ENCODE measurements around the gene SUSD6.

SUSD6 gene

DNA sequence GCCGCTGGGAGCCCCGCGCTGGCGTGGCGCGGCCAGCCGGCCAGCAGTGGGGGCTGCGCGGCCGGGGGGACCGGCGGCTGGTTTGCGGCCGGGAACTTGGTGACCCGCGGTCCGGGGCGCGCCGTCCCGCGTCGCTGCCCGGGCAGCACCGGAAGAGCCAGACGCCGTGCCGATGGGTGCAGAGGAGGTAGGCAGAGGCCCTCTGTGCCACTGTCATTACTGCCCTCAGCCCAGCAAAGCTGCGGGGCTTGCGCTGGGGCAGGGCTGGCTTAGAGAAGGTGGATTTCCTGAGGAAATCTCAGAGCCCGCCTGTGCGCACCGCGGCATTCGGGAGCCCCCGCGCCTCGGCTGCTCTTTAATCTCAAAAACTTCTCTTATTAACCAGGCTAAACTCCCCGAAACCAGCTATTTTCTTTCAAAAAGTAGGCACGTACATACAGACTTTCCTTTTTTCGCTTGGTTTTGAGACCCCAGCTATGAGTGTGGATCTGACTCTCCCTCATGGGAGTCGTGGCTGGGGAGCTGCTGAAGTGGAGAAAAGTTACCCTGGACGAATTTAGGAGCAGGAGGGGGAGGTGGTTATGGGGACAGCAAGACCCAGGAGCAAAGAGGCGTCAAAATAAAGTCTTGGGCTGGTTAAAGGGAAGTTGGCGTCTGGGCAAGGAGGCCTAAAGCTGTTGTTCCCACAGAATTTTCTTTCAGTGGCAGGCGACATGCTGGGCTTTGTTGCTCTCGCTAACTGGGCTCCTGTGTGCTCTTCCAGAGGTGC is 802 bp downstream of the SUSD6 start:
- no peaks in the 10 kb centered on the region for H3K27me3 ChIP-seq (ENCODE audit: control insufficient read depth, low read length)
- H3K4me2 ChIP-seq (ENCODE audit: low read length), result peak overlapping the region; percentile 94
- peaks cover 40% of the 10 kb centered on the region for H3K79me2 ChIP-seq (ENCODE audit: control insufficient read depth, low read length)
- peaks cover 41% of the 10 kb centered on the region for H3K36me3 ChIP-seq (ENCODE audit: control insufficient read depth, low read length)
- TF ChIP-seq, protein P1, sequence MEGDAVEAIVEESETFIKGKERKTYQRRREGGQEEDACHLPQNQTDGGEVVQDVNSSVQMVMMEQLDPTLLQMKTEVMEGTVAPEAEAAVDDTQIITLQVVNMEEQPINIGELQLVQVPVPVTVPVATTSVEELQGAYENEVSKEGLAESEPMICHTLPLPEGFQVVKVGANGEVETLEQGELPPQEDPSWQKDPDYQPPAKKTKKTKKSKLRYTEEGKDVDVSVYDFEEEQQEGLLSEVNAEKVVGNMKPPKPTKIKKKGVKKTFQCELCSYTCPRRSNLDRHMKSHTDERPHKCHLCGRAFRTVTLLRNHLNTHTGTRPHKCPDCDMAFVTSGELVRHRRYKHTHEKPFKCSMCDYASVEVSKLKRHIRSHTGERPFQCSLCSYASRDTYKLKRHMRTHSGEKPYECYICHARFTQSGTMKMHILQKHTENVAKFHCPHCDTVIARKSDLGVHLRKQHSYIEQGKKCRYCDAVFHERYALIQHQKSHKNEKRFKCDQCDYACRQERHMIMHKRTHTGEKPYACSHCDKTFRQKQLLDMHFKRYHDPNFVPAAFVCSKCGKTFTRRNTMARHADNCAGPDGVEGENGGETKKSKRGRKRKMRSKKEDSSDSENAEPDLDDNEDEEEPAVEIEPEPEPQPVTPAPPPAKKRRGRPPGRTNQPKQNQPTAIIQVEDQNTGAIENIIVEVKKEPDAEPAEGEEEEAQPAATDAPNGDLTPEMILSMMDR (IDR thresholded peaks at IDR 0.05; ENCODE audit: low read depth, low read length, poor library complexity, severe bottlenecking), result no peak
- H3K9me2 ChIP-seq (replicated peaks; ENCODE audit: control insufficient read depth, low read length), result no peaks in the 10 kb centered on the region
- peak overlapping the region; percentile 92 for H3K27ac ChIP-seq (ENCODE audit: low read depth, low read length)
- peaks cover 65% of the 10 kb centered on the region for H3K4me1 ChIP-seq (ENCODE audit: control insufficient read depth, low read length)
- H3K9me3 ChIP-seq (ENCODE audit: control insufficient read depth, insufficient read depth, low read length), result no peaks in the 10 kb centered on the region
- H3K4me3 ChIP-seq (ENCODE audit: low read length), result peak overlapping the region; percentile 95
- H4K20me1 ChIP-seq (ENCODE audit: control insufficient read depth, insufficient read depth, low read depth, low read length), result no peaks in the 10 kb centered on the region
- H3F3A ChIP-seq (ENCODE audit: control insufficient read depth, insufficient read depth), result peaks cover 34% of the 10 kb centered on the region

DNA sequence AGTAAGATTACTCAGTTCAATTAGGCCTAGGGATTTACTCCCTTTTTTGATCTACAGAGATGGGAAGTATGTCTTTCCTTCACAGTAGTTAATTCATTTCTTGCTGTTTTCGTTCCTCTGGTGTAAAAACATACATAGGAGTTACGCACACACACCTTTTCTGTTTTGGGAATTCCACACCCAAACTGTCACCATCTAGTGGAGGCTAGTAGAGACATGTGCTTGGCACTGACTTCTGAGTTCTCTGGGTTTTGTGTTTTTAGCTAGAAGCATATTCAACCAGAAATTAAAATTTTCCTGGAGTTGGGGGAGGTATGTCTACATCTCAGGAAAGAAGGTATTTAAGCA is 1.4 kb downstream of the SUSD6 start:
- H3K27me3 ChIP-seq (ENCODE audit: control insufficient read depth, low read length), result no peaks in the 10 kb centered on the region
- peaks cover 46% of the 10 kb centered on the region for H3K36me3 ChIP-seq (ENCODE audit: control insufficient read depth, low read length)
- H3K27ac ChIP-seq (ENCODE audit: low read depth, low read length), result peak overlapping the region; percentile 92
- no peaks in the 10 kb centered on the region for H4K20me1 ChIP-seq (ENCODE audit: control insufficient read depth, insufficient read depth, low read depth, low read length)
- TF ChIP-seq EZH2phosphoT487 (IDR thresholded peaks at IDR 0.05; ENCODE audit: borderline replicate concordance, low read length), result no peak
- TF ChIP-seq, protein P1 (IDR thresholded peaks at IDR 0.05; ENCODE audit: low read depth, low read length, poor library complexity, severe bottlenecking), result peak; percentile 46
- H3K4me3 ChIP-seq (ENCODE audit: low read length), result peak overlapping the region; percentile 95
- peak overlapping the region; percentile 94 for H3K4me2 ChIP-seq (ENCODE audit: low read length)
- peaks cover 34% of the 10 kb centered on the region for H3F3A ChIP-seq (ENCODE audit: control insufficient read depth, insufficient read depth)
- H3K9me2 ChIP-seq (replicated peaks; ENCODE audit: control insufficient read depth, low read length), result no peaks in the 10 kb centered on the region
- no peaks in the 10 kb centered on the region for H3K9me3 ChIP-seq (ENCODE audit: control insufficient read depth, insufficient read depth, low read length)
- H3K4me1 ChIP-seq (ENCODE audit: control insufficient read depth, low read length), result peaks cover 70% of the 10 kb centered on the region
- H3K79me2 ChIP-seq (ENCODE audit: control insufficient read depth, low read length), result peaks cover 46% of the 10 kb centered on the region

DNA sequence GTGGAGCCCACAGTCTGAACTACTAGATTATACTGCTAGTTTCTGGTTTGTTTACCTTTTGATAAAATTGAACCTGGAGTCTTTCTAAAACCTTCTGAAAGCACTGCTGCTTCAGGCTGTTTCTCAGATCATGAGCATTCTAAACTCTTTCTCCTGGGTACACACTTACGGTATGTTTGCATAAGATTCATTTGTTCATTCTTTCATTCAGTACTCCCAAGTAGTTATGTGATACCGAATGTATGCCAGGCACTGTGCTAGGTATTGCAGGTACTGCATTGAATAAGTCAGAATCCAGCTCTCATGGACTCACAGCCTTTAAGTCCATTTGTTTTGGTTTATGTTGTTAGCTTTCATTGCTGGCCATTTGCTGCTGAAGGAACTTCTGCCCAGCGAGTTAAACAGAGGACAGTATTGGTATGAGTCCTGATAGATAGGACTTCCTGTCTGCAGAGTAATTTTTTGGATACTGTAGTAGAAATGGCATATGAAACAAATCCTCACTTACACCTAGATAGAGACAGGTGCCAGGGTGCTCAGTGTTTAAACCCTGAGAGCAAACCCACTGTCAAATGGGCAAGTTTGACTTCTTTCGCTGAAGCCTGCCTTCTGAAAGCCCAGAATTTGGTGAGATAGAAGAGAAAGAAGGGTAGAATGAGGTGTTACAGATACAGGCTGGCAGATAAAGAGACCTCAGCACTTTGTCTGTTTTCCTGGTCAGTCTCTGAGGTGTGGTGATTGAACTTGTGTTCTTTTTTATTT is 2.1 kb downstream of the SUSD6 start:
- Histone ChIP-seq H3K4me2 (ENCODE audit: low read length) (peak overlapping the region; percentile 94), H3K9me3 (ENCODE audit: control insufficient read depth, insufficient read depth, low read length) (no peaks in the 10 kb centered on the region), H3K4me3 (ENCODE audit: low read length) (peak overlapping the region; percentile 95), H3K79me2 (ENCODE audit: control insufficient read depth, low read length) (peaks cover 53% of the 10 kb centered on the region), H3F3A (ENCODE audit: control insufficient read depth, insufficient read depth) (peaks cover 34% of the 10 kb centered on the region), H3K27me3 (ENCODE audit: control insufficient read depth, low read length) (no peaks in the 10 kb centered on the region), H3K9me2 (replicated peaks; ENCODE audit: control insufficient read depth, low read length) (no peaks in the 10 kb centered on the region), H3K4me1 (ENCODE audit: control insufficient read depth, low read length) (peaks cover 74% of the 10 kb centered on the region), H3K27ac (ENCODE audit: low read depth, low read length) (peak overlapping the region; percentile 92), H3K36me3 (ENCODE audit: control insufficient read depth, low read length) (peaks cover 49% of the 10 kb centered on the region), H4K20me1 (ENCODE audit: control insufficient read depth, insufficient read depth, low read depth, low read length) (no peaks in the 10 kb centered on the region)
- TF ChIP-seq, protein P1 (IDR thresholded peaks at IDR 0.05; ENCODE audit: low read depth, low read length, poor library complexity, severe bottlenecking), result no peak
- no peak for TF ChIP-seq EZH2phosphoT487 (IDR thresholded peaks at IDR 0.05; ENCODE audit: borderline replicate concordance, low read length)

All from DOHH2 (cell line).